ENCODE results near the gene RASD1. TPM values are rescaled to one million over a fixed set of nuclear protein-coding genes. Genes with fewer than 3 reads are reported as not detected.

The RASD1 gene
- total RNA-seq, 3 donors from 2014 or later (not counting 1 experiment from before 2014, with no cell fraction given), result 0.60 to 2.4 (median 1.2) TPM

- H3K27ac ChIP-seq (ENCODE audit: low read length), result no peak overlapping the region
- ATAC-seq (no peak), DNase-seq (no peak)
- intact Hi-C loops (cut with micrococcal nuclease), result no loop called here
- no peak overlapping the region for H3K4me3 ChIP-seq (ENCODE audit: low read length)
- WGBS (ENCODE audit: insufficient coverage), result 92% methylated on average over 7 of the region's 7 CpGs
- Mint-ChIP-seq H3K27ac (no peak overlapping the region), H3K36me3 (no peaks in the 10 kb centered on the region), H3K4me3 (no peak overlapping the region), H3K9me3 (no peaks in the 10 kb centered on the region), H3K4me1 (peaks cover 0 to 16% of the 10 kb centered on the region in 2 donors), H3K27me3 (ENCODE audit: low read depth in 2 of 2) (no peaks in the 10 kb centered on the region)
- H3K27me3 ChIP-seq (ENCODE audit: control insufficient read depth, insufficient read depth, low read length), result no peaks in the 10 kb centered on the region
- H3K36me3 ChIP-seq (ENCODE audit: control insufficient read depth, insufficient read depth, low read length), result no peaks in the 10 kb centered on the region
- no peaks in the 10 kb centered on the region for H3K4me1 ChIP-seq (ENCODE audit: control insufficient read depth, insufficient read depth, low read length)
- no peaks in the 10 kb centered on the region for H3K9me3 ChIP-seq (ENCODE audit: control insufficient read depth, insufficient read depth, low read length)
- TF ChIP-seq, protein P1, sequence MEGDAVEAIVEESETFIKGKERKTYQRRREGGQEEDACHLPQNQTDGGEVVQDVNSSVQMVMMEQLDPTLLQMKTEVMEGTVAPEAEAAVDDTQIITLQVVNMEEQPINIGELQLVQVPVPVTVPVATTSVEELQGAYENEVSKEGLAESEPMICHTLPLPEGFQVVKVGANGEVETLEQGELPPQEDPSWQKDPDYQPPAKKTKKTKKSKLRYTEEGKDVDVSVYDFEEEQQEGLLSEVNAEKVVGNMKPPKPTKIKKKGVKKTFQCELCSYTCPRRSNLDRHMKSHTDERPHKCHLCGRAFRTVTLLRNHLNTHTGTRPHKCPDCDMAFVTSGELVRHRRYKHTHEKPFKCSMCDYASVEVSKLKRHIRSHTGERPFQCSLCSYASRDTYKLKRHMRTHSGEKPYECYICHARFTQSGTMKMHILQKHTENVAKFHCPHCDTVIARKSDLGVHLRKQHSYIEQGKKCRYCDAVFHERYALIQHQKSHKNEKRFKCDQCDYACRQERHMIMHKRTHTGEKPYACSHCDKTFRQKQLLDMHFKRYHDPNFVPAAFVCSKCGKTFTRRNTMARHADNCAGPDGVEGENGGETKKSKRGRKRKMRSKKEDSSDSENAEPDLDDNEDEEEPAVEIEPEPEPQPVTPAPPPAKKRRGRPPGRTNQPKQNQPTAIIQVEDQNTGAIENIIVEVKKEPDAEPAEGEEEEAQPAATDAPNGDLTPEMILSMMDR (IDR thresholded peaks at IDR 0.05), result no peak
These were observed 17.4 kb upstream of the RASD1 start for GRCh38 chr17:17513626-17514025.

DNA sequence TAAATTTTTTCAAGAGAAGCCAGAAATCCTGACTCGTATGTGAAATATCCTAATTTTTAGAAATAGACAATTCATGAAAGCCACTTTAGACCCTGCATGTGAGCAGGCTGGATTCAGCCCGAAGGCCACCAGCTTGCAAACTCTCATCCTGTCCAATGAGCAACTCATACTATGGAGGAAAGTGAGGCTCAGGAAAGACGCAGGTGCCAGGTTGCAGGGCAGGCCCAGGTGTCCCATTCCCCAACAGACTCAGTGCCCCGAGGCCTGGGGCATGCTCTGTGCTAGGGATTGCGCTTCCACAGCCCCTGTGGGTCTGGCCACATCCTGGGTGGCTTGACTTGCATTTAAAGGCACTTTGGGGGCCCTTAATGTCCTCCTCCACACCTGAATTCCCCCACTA is 16.7 kb upstream of the RASD1 start:
- Histone ChIP-seq H3K27ac (ENCODE audit: low read length) (no peak overlapping the region), H3K9me3 (ENCODE audit: control insufficient read depth, insufficient read depth, low read length) (no peaks in the 10 kb centered on the region), H3K4me3 (ENCODE audit: low read length) (no peak overlapping the region), H3K27me3 (ENCODE audit: control insufficient read depth, insufficient read depth, low read length) (no peaks in the 10 kb centered on the region), H3K4me1 (ENCODE audit: control insufficient read depth, insufficient read depth, low read length) (no peaks in the 10 kb centered on the region), H3K36me3 (ENCODE audit: control insufficient read depth, insufficient read depth, low read length) (no peaks in the 10 kb centered on the region)
- Mint-ChIP-seq H3K4me1 (peaks cover 0 to 16% of the 10 kb centered on the region in 2 donors), H3K4me3 (no peak overlapping the region), H3K36me3 (no peaks in the 10 kb centered on the region), H3K9me3 (no peaks in the 10 kb centered on the region), H3K27ac (no peak overlapping the region), H3K27me3 (ENCODE audit: low read depth in 2 of 2) (no peaks in the 10 kb centered on the region)
- TF ChIP-seq, protein P1 (IDR thresholded peaks at IDR 0.05), result no peak
- intact Hi-C loops (cut with micrococcal nuclease), result no loop called here
- DNase-seq (no peak), ATAC-seq (no peak)
- 84% methylated on average over 5 of the region's 5 CpGs for WGBS (ENCODE audit: insufficient coverage)

GRCh38 chr17:17511881-17512858 is 16.0 kb upstream of the RASD1 start:
- H3K9me3 ChIP-seq (ENCODE audit: control insufficient read depth, insufficient read depth, low read length), result no peaks in the 10 kb centered on the region

More at GRCh38 chr17:17511881-17512858, 16.0 kb upstream of the RASD1 start:
- peaks cover 0 to 16% of the 10 kb centered on the region in 2 donors for H3K4me1 Mint-ChIP-seq
- H3K36me3 Mint-ChIP-seq, result no peaks in the 10 kb centered on the region
- intact Hi-C loops (cut with micrococcal nuclease), result no loop called here
- Histone ChIP-seq H3K36me3 (ENCODE audit: control insufficient read depth, insufficient read depth, low read length) (no peaks in the 10 kb centered on the region), H3K27ac (ENCODE audit: low read length) (no peak overlapping the region), H3K4me3 (ENCODE audit: low read length) (no peak overlapping the region), H3K27me3 (ENCODE audit: control insufficient read depth, insufficient read depth, low read length) (no peaks in the 10 kb centered on the region), H3K4me1 (ENCODE audit: control insufficient read depth, insufficient read depth, low read length) (no peaks in the 10 kb centered on the region)
- no peak for ATAC-seq
- H3K9me3 Mint-ChIP-seq, result no peaks in the 10 kb centered on the region
- H3K27me3 Mint-ChIP-seq (ENCODE audit: low read depth in 2 of 2), result no peaks in the 10 kb centered on the region
- DNase-seq, result no peak
- WGBS (ENCODE audit: insufficient coverage), result 60% methylated on average over 29 of the region's 29 CpGs
- H3K27ac Mint-ChIP-seq, result no peak overlapping the region
- TF ChIP-seq, protein P1 (IDR thresholded peaks at IDR 0.05), result no peak
- H3K4me3 Mint-ChIP-seq, result no peak overlapping the region

Measured in natural killer cell (primary cell).